Astrocyte (in vitro differentiated cells and primary cell): ENCODE data around the gene BCAR3. TPM values are rescaled to one million over a fixed set of nuclear protein-coding genes. Genes with fewer than 3 reads are reported as not detected.

Experiments
- DNase-seq: peaks from one replicate; pipeline ENCODE4 v3.0.0-alpha.2; 2010; ENCODE audit warnings: low read depth
- FAIRE-seq: peaks from 2 replicates; lab custom pipeline; 2011; peaks lifted over from hg19 to GRCh38; lab: Jason Lieb, UNC
- H2AFZ ChIP-seq: 2 replicates; pipeline ENCODE4 v1.6.0; 2012; ENCODE audit warnings: low read depth, low read length, inconsistent platforms
- H3K27ac ChIP-seq: 2 replicates; pipeline ENCODE4 v1.5.1; 2011; ENCODE audit warnings: low read depth, low read length, inconsistent platforms
- H3K27me3 ChIP-seq: 2 replicates; pipeline ENCODE4 v1.6.0; 2011; ENCODE audit warnings: low read length, inconsistent platforms; ENCODE audit not compliant: insufficient read depth
- H3K36me3 ChIP-seq: 2 replicates; pipeline ENCODE4 v1.5.1; 2011; ENCODE audit warnings: low read length, inconsistent platforms; ENCODE audit not compliant: insufficient read depth
- H3K4me1 ChIP-seq: 2 replicates; pipeline ENCODE4 v1.5.1; 2011; ENCODE audit warnings: low read length, inconsistent platforms; ENCODE audit not compliant: insufficient read depth
- H3K4me2 ChIP-seq: 2 replicates; pipeline ENCODE4 v1.6.0; 2012; ENCODE audit warnings: low read length, inconsistent platforms
- H3K4me3 ChIP-seq: 2 replicates; pipeline ENCODE4 v1.5.1; 2011; ENCODE audit warnings: low read depth, mild to moderate bottlenecking, low read length, inconsistent platforms; ENCODE audit not compliant: insufficient read depth
- H3K79me2 ChIP-seq: 2 replicates; pipeline ENCODE4 v1.6.0; 2012; ENCODE audit warnings: mild to moderate bottlenecking, low read length, inconsistent platforms; ENCODE audit not compliant: insufficient read depth
- H3K9ac ChIP-seq: 2 replicates; pipeline ENCODE4 v1.6.0; 2012; ENCODE audit warnings: mild to moderate bottlenecking, low read length, inconsistent platforms
- H3K9me3 ChIP-seq: 2 replicates; pipeline ENCODE4 v1.5.1; 2012; ENCODE audit warnings: low read depth, mild to moderate bottlenecking, low read length, inconsistent platforms; ENCODE audit not compliant: insufficient read depth
- H4K20me1 ChIP-seq: 2 replicates; pipeline ENCODE4 v1.6.0; 2012; ENCODE audit warnings: low read length, inconsistent platforms; ENCODE audit not compliant: insufficient read depth
- H3K27ac Mint-ChIP-seq: one replicate; pipeline ENCODE4 v1.8.0; 2021; ENCODE audit warnings: mild to moderate bottlenecking, mixed read lengths; ENCODE audit not compliant: unreplicated experiment
- H3K27me3 Mint-ChIP-seq: one replicate; pipeline ENCODE4 v1.8.0; 2021; ENCODE audit warnings: low read depth, mixed read lengths; ENCODE audit not compliant: unreplicated experiment
- H3K36me3 Mint-ChIP-seq: one replicate; pipeline ENCODE4 v1.8.0; 2021; ENCODE audit warnings: low read depth, mixed read lengths; ENCODE audit not compliant: unreplicated experiment
- H3K4me1 Mint-ChIP-seq: one replicate; pipeline ENCODE4 v1.8.0; 2021; ENCODE audit warnings: low read depth, mixed read lengths; ENCODE audit not compliant: unreplicated experiment
- H3K4me3 Mint-ChIP-seq: one replicate; pipeline ENCODE4 v1.8.0; 2021; ENCODE audit warnings: mild to moderate bottlenecking, moderate library complexity, mixed read lengths; ENCODE audit not compliant: unreplicated experiment
- H3K9me3 Mint-ChIP-seq: one replicate; pipeline ENCODE4 v1.8.0; 2021; ENCODE audit warnings: mild to moderate bottlenecking, mixed read lengths; ENCODE audit not compliant: unreplicated experiment
- EZH2 ChIP-seq: IDR thresholded peaks from 2 replicates; pipeline ENCODE4 v1.6.1; 2012; ENCODE audit warnings: mild to moderate bottlenecking, low read length, inconsistent platforms; ENCODE audit not compliant: insufficient read depth
- total RNA-seq: library from RNA; stranded (reverse); gene quantifications from 2 replicates; pipeline ENCODE4 v1.2.1, GENCODE V29; 2021
- TF ChIP-seq, protein P1 (sequence below): IDR thresholded peaks from 2 replicates; pipeline ENCODE4 v1.5.1; 2011; ENCODE audit warnings: low read depth, mild to moderate bottlenecking, inconsistent platforms, low read length, moderate library complexity; ENCODE audit not compliant: insufficient read depth

BCAR3 gene
- total RNA-seq, 1 donor from 2014 or later, result 30.0 TPM

DNA sequence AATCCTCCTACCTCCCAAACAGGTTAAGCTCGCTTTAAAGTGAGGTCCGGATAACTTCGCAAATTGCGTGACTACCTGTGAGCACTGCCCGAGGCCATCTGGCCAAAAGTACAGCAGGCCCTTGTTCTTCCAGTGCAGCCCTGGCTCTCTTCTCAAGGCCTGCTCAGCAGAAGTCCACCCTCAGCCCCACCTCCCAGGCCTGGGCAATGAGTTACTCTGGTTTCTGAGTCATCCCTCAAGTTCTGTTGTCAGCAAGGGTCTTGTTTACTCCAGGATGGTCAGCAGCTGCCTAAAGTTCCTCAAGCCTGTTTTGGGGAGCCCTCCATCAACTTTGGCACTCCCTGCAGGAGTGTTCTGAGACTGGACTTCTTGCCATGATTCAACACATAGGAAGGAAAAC is 101.7 kb downstream of the BCAR3 start:
- H3K4me3 Mint-ChIP-seq, result peak overlapping the region; percentile 45
- H3K27me3 Mint-ChIP-seq, result no peaks in the 10 kb centered on the region
- H3K27ac ChIP-seq, result peak overlapping the region; percentile 49
- H3K27me3 ChIP-seq, result no peaks in the 10 kb centered on the region
- FAIRE-seq (peak; percentile 83), DNase-seq (peak; percentile 88)
- no peak overlapping the region for H2AFZ ChIP-seq
- H4K20me1 ChIP-seq, result peaks cover 64% of the 10 kb centered on the region
- H3K27ac Mint-ChIP-seq, result peak overlapping the region; percentile 87
- TF ChIP-seq, protein P1, sequence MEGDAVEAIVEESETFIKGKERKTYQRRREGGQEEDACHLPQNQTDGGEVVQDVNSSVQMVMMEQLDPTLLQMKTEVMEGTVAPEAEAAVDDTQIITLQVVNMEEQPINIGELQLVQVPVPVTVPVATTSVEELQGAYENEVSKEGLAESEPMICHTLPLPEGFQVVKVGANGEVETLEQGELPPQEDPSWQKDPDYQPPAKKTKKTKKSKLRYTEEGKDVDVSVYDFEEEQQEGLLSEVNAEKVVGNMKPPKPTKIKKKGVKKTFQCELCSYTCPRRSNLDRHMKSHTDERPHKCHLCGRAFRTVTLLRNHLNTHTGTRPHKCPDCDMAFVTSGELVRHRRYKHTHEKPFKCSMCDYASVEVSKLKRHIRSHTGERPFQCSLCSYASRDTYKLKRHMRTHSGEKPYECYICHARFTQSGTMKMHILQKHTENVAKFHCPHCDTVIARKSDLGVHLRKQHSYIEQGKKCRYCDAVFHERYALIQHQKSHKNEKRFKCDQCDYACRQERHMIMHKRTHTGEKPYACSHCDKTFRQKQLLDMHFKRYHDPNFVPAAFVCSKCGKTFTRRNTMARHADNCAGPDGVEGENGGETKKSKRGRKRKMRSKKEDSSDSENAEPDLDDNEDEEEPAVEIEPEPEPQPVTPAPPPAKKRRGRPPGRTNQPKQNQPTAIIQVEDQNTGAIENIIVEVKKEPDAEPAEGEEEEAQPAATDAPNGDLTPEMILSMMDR, result no peak
- no peak for TF ChIP-seq EZH2
- peaks cover 61% of the 10 kb centered on the region for H3K36me3 ChIP-seq
- H3K4me3 ChIP-seq, result no peak overlapping the region
- H3K36me3 Mint-ChIP-seq, result peaks cover 25% of the 10 kb centered on the region
- peaks cover 21% of the 10 kb centered on the region for H3K4me1 ChIP-seq
- H3K4me2 ChIP-seq, result peak overlapping the region; percentile 10
- H3K9me3 ChIP-seq, result no peaks in the 10 kb centered on the region
- H3K9me3 Mint-ChIP-seq, result no peaks in the 10 kb centered on the region
- H3K4me1 Mint-ChIP-seq, result peaks cover 37% of the 10 kb centered on the region
- H3K79me2 ChIP-seq, result peaks cover 56% of the 10 kb centered on the region
- H3K9ac ChIP-seq, result peak overlapping the region; percentile 36

DNA sequence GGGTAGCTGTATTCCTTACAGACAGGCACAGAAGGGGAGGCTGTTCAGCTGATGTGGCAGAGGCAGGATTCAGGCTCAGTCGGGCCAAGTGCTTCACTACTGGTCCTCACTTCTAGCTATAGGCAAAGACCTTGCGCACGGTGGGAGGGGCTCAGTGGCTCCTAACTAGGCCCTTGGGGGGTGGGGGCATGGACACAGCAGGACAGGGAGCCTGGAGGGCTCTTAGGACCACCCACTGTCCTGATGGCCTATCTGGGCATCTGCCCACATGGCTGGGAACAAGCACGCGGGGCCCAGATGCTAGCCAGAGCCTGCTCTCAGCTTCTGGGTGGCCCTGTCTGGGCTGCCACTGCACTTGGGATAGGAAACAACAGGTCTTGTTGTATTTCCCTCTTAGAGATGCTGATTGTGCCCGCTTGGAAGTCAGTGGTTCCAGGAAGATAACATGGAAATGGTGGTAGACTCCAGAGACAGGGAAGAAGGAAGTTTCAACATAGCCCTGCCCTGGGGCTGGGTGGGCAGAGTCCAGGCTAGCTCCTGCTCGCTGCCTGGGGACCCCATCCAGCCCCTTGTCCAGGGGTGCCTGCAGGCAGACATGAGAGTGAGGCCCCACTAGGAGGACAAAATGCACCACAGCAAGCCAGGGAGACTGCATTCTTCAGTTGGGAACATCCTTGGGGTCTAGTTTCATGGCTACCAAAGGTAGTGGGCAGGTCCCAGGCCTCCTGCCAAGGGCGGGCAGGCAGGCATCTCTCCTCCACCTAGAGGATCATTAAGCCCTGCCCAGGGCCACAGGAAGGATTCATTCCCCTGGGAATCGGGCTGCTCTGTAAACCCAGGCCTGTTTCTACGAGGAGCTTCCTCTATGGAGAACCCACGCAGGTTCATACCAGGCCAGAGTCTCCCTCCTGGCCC is 102.5 kb downstream of the BCAR3 start:
- Histone ChIP-seq H3K4me3 (no peak overlapping the region), H3K27ac (peak overlapping the region; percentile 49), H3K4me2 (peak overlapping the region; percentile 10), H2AFZ (no peak overlapping the region), H3K9ac (peak overlapping the region; percentile 36), H3K79me2 (peaks cover 50% of the 10 kb centered on the region), H4K20me1 (peaks cover 56% of the 10 kb centered on the region), H3K9me3 (no peaks in the 10 kb centered on the region), H3K4me1 (peaks cover 21% of the 10 kb centered on the region), H3K27me3 (no peaks in the 10 kb centered on the region), H3K36me3 (peaks cover 58% of the 10 kb centered on the region)
- no peak for TF ChIP-seq EZH2
- TF ChIP-seq, protein P1, result no peak
- H3K36me3 Mint-ChIP-seq, result peaks cover 29% of the 10 kb centered on the region
- H3K9me3 Mint-ChIP-seq, result no peaks in the 10 kb centered on the region
- FAIRE-seq, result no peak
- peak overlapping the region; percentile 87 for H3K27ac Mint-ChIP-seq
- no peak for DNase-seq
- H3K4me1 Mint-ChIP-seq, result peaks cover 35% of the 10 kb centered on the region
- H3K27me3 Mint-ChIP-seq, result no peaks in the 10 kb centered on the region
- no peak overlapping the region for H3K4me3 Mint-ChIP-seq

DNA sequence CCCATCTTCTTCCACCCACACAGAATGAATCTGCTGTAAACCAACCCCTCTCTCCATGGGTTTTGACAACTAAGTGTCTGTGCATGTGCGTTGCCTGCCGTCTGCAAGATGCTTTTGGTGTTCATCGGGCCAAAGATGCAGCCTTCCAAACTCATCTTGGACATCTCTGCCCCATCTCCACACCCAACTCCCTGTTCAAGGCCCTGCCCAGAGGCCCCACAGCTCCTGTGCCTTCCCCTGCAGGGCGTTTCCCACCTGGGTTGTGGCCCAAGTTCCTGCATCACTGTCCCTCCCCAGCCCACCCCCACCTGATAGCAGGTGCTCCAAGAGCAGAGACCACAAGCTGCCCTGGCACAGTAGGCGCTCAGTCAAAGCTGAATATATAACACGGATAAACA is 103.2 kb downstream of the BCAR3 start:
- Histone ChIP-seq H3K36me3 (peaks cover 58% of the 10 kb centered on the region), H3K79me2 (peaks cover 49% of the 10 kb centered on the region), H3K9me3 (no peaks in the 10 kb centered on the region), H3K4me1 (peaks cover 21% of the 10 kb centered on the region), H3K27ac (no peak overlapping the region), H3K27me3 (no peaks in the 10 kb centered on the region), H4K20me1 (peaks cover 55% of the 10 kb centered on the region), H3K4me2 (no peak overlapping the region), H3K9ac (no peak overlapping the region), H3K4me3 (no peak overlapping the region), H2AFZ (no peak overlapping the region)
- Mint-ChIP-seq H3K9me3 (no peaks in the 10 kb centered on the region), H3K36me3 (peaks cover 26% of the 10 kb centered on the region), H3K4me3 (no peak overlapping the region), H3K27ac (no peak overlapping the region), H3K27me3 (no peaks in the 10 kb centered on the region), H3K4me1 (peaks cover 35% of the 10 kb centered on the region)
- FAIRE-seq (no peak), DNase-seq (no peak)
- TF ChIP-seq, protein P1, result no peak
- no peak for TF ChIP-seq EZH2
